ENCODE data around the gene NFATC3. TPM values are rescaled to one million over a fixed set of nuclear protein-coding genes. Genes with fewer than 3 reads are reported as not detected.

NFATC3 gene
- total RNA-seq, 2 donors from 2014 or later, result 22.5 to 29.3 TPM

- Histone ChIP-seq H3K9me3 (no peaks in the 10 kb centered on the region), H3K9ac (ENCODE audit: low read depth in 2 of 2, low read length in 2 of 2) (no peak overlapping the region), H3K4me1 (no peaks in the 10 kb centered on the region), H3K36me3 (no peaks in the 10 kb centered on the region), H3K27ac (no peak overlapping the region), H3K4me3 (no peak overlapping the region), H3K27me3 (no peaks in the 10 kb centered on the region)
- intact Hi-C loops (cut with DNase I), result no loop called here
- TF ChIP-seq, protein P1, sequence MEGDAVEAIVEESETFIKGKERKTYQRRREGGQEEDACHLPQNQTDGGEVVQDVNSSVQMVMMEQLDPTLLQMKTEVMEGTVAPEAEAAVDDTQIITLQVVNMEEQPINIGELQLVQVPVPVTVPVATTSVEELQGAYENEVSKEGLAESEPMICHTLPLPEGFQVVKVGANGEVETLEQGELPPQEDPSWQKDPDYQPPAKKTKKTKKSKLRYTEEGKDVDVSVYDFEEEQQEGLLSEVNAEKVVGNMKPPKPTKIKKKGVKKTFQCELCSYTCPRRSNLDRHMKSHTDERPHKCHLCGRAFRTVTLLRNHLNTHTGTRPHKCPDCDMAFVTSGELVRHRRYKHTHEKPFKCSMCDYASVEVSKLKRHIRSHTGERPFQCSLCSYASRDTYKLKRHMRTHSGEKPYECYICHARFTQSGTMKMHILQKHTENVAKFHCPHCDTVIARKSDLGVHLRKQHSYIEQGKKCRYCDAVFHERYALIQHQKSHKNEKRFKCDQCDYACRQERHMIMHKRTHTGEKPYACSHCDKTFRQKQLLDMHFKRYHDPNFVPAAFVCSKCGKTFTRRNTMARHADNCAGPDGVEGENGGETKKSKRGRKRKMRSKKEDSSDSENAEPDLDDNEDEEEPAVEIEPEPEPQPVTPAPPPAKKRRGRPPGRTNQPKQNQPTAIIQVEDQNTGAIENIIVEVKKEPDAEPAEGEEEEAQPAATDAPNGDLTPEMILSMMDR (IDR thresholded peaks at IDR 0.05), result no peak
- DNase-seq, result no peak
Observed at GRCh38 chr16:68188170-68188569, 103.0 kb downstream of the NFATC3 start.

DNA sequence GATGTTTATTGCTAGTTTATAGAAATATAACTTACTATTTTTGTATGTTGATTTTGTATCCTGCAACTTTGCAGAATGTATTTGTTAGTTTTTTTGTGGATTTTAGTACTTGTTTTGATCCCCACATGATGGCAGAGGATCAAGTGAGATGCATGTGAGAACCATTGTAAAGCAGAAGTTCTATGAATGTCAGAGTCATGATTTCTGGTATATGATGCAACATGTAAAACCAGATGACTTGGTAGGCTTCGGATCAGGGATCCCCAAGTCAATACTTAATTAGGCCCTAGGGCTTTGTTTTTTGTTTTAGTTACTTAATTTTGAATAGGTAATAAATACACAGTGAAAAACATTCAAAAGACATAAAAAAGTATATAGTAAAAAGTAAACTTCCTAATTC, 104.9 kb downstream of the NFATC3 start:
- H3K27me3 ChIP-seq, result no peaks in the 10 kb centered on the region

DNA sequence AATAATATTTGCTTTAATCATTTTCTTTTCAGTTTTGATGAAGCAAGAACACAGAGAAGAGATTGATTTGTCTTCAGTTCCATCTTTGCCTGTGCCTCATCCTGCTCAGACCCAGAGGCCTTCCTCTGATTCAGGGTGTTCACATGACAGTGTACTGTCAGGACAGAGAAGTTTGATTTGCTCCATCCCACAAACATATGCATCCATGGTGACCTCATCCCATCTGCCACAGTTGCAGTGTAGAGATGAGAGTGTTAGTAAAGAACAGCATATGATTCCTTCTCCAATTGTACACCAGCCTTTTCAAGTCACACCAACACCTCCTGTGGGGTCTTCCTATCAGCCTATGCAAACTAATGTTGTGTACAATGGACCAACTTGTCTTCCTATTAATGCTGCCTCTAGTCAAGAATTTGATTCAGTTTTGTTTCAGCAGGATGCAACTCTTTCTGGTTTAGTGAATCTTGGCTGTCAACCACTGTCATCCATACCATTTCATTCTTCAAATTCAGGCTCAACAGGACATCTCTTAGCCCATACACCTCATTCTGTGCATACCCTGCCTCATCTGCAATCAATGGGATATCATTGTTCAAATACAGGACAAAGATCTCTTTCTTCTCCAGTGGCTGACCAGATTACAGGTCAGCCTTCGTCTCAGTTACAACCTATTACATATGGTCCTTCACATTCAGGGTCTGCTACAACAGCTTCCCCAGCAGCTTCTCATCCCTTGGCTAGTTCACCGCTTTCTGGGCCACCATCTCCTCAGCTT, 105.8 kb downstream of the NFATC3 start:
- no peaks in the 10 kb centered on the region for H3K9me3 ChIP-seq
- H3K27me3 ChIP-seq, result no peaks in the 10 kb centered on the region
- no peaks in the 10 kb centered on the region for H3K36me3 ChIP-seq
- H3K4me1 ChIP-seq, result no peaks in the 10 kb centered on the region
- no peak overlapping the region for H3K9ac ChIP-seq (ENCODE audit: low read depth in 2 of 2, low read length in 2 of 2)
- DNase-seq, result no peak
- TF ChIP-seq, protein P1 (IDR thresholded peaks at IDR 0.05), result no peak
- intact Hi-C loops (cut with DNase I), result no loop called here
- no peak overlapping the region for H3K27ac ChIP-seq
- no peak overlapping the region for H3K4me3 ChIP-seq

More for the DNA sequence above, 104.9 kb downstream of the NFATC3 start:
- Histone ChIP-seq H3K4me1 (no peaks in the 10 kb centered on the region), H3K27ac (no peak overlapping the region), H3K9me3 (no peaks in the 10 kb centered on the region), H3K36me3 (no peaks in the 10 kb centered on the region), H3K9ac (ENCODE audit: low read depth in 2 of 2, low read length in 2 of 2) (no peak overlapping the region), H3K4me3 (no peak overlapping the region)
- no peak for DNase-seq
- TF ChIP-seq, protein P1 (IDR thresholded peaks at IDR 0.05), result no peak
- intact Hi-C loops (cut with DNase I), result no loop called here

DNA sequence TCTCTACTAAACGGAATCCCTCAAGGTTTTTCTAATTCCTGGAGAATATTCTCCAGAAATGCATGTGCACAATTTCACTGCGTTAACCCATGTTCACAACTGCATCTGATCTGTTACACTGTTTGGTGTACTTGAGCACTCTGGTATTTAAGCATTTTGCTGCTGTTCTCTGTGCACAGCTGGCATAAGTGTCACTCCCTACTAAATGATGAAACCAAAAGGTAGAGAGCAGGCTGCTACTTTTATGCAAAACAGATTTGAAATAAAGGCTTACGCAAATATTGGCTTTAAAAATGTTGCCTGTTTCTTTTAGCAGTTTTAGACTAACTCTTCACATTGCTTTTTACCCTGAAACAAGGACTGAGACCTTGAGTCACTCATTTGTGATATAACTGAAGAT, 109.1 kb downstream of the NFATC3 start:
- Histone ChIP-seq H3K36me3 (no peaks in the 10 kb centered on the region), H3K4me3 (no peak overlapping the region), H3K4me1 (no peaks in the 10 kb centered on the region), H3K27ac (no peak overlapping the region), H3K9ac (ENCODE audit: low read depth in 2 of 2, low read length in 2 of 2) (no peak overlapping the region), H3K9me3 (no peaks in the 10 kb centered on the region), H3K27me3 (no peaks in the 10 kb centered on the region)
- TF ChIP-seq, protein P1 (IDR thresholded peaks at IDR 0.05), result no peak
- intact Hi-C loops (cut with DNase I), result no loop called here
- no peak for DNase-seq

DNA sequence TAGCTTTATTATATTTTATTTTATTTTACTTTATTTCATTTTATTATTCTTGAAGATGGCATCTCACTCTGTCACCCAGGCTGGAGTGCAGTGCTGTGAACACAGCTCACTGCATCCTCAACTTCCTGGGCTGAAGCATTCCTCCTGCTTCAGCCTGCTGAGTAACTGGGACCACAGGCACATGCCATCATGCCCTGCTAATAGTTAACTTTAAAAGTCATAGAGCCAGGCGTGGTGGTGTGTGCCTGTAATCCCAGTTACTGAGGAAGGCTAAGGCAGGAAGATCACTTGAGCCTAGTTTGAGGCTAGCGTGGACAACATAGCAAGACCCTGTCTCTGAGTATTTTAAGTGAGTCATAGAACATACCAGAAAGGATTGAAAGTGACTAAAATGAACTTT, 112.1 kb downstream of the NFATC3 start:
- H3K4me1 ChIP-seq, result no peaks in the 10 kb centered on the region
- TF ChIP-seq, protein P1 (IDR thresholded peaks at IDR 0.05), result no peak
- no peak overlapping the region for H3K9ac ChIP-seq (ENCODE audit: low read depth in 2 of 2, low read length in 2 of 2)
- H3K4me3 ChIP-seq, result no peak overlapping the region
- H3K27ac ChIP-seq, result no peak overlapping the region
- no peaks in the 10 kb centered on the region for H3K9me3 ChIP-seq
- no peak for DNase-seq
- intact Hi-C loops (cut with DNase I), result no loop called here
- no peaks in the 10 kb centered on the region for H3K27me3 ChIP-seq
- no peaks in the 10 kb centered on the region for H3K36me3 ChIP-seq
